Central memory CD4-positive, alpha-beta T cell (primary cell): ENCODE measurements around the gene ANKRD28.
A peak's percentile ranks its signal among the peaks of the same experiment; 100 is the strongest.

Experiments
- DNase-seq: peaks from one replicate; pipeline ENCODE4 v3.0.0; 2022

Gene ANKRD28

GRCh38 chr3:15659254-15659975 is 138.4 kb downstream of the ANKRD28 start:
- DNase-seq, result no peak

GRCh38 chr3:15657016-15657415 is 140.8 kb downstream of the ANKRD28 start:
- no peak for DNase-seq

- no peak for DNase-seq
Measured at GRCh38 chr3:15656342-15656741, 141.4 kb downstream of the ANKRD28 start.

GRCh38 chr3:15654891-15655290 is 142.9 kb downstream of the ANKRD28 start:
- DNase-seq, result no peak

- no peak for DNase-seq
Measured at GRCh38 chr3:15654127-15654526, 143.7 kb downstream of the ANKRD28 start.

GRCh38 chr3:15653321-15653720 is 144.5 kb downstream of the ANKRD28 start:
- DNase-seq, result no peak

GRCh38 chr3:15651396-15651795 is 146.4 kb downstream of the ANKRD28 start:
- DNase-seq, result no peak

GRCh38 chr3:15649858-15650257 is 147.9 kb downstream of the ANKRD28 start:
- DNase-seq, result no peak

- no peak for DNase-seq
Measured at GRCh38 chr3:15649341-15649740, 148.4 kb downstream of the ANKRD28 start.

GRCh38 chr3:15647611-15648167 is 150.1 kb downstream of the ANKRD28 start:
- DNase-seq, result peak; percentile 73

GRCh38 chr3:15646851-15647511 is 150.8 kb downstream of the ANKRD28 start:
- DNase-seq, result no peak

- no peak for DNase-seq
Measured at GRCh38 chr3:15645740-15646501, 151.9 kb downstream of the ANKRD28 start.

- DNase-seq, result no peak
Measured at GRCh38 chr3:15645246-15645645, 152.5 kb downstream of the ANKRD28 start.

- no peak for DNase-seq
Measured at GRCh38 chr3:15638891-15639262, 158.9 kb downstream of the ANKRD28 start.

GRCh38 chr3:15638193-15638890 is 159.4 kb downstream of the ANKRD28 start:
- DNase-seq, result no peak

GRCh38 chr3:15637131-15637951 is 160.4 kb downstream of the ANKRD28 start:
- no peak for DNase-seq

- DNase-seq, result no peak
Measured at GRCh38 chr3:15636028-15636709, 161.6 kb downstream of the ANKRD28 start.

- no peak for DNase-seq
Measured at GRCh38 chr3:15635121-15635661, 162.6 kb downstream of the ANKRD28 start.

- DNase-seq, result no peak
Measured at GRCh38 chr3:15634671-15635070, 163.1 kb downstream of the ANKRD28 start.

- no peak for DNase-seq
Measured at GRCh38 chr3:15633766-15634598, 163.8 kb downstream of the ANKRD28 start.
